ENCODE measurements around the gene USP9X.

DNA sequence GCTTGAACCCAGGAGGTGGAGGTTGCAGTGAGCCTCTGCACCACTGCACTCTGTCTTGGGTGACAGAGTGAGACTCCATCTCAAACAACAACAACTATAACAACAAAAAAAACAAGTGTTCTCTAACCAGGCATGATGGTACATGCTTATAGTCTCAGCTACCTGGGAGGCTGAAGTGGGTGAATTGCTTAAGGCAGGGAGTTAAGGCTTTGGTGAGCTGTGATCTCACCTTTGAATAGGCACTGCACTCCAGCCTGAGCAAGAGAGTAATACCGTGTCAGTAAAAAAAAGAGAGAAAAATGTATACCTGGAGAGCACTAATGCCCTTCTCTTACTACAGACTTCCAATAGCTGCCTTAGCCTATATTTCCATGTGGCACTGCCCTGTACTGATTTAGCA lies 18.9 kb upstream of the USP9X start:
- TF ChIP-seq POLR2A (IDR thresholded peaks at IDR 0.05), result no peak
- no peak for TF ChIP-seq POLR2AphosphoS5 (IDR thresholded peaks at IDR 0.05)
- TF ChIP-seq, protein P1, sequence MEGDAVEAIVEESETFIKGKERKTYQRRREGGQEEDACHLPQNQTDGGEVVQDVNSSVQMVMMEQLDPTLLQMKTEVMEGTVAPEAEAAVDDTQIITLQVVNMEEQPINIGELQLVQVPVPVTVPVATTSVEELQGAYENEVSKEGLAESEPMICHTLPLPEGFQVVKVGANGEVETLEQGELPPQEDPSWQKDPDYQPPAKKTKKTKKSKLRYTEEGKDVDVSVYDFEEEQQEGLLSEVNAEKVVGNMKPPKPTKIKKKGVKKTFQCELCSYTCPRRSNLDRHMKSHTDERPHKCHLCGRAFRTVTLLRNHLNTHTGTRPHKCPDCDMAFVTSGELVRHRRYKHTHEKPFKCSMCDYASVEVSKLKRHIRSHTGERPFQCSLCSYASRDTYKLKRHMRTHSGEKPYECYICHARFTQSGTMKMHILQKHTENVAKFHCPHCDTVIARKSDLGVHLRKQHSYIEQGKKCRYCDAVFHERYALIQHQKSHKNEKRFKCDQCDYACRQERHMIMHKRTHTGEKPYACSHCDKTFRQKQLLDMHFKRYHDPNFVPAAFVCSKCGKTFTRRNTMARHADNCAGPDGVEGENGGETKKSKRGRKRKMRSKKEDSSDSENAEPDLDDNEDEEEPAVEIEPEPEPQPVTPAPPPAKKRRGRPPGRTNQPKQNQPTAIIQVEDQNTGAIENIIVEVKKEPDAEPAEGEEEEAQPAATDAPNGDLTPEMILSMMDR (IDR thresholded peaks at IDR 0.05), result no peak

All from suprapubic skin (tissue), 4 donors.